Hindlimb muscle (tissue), 1 donor: ENCODE data around the gene LURAP1L. TPM values are rescaled to one million over a fixed set of nuclear protein-coding genes. Genes with fewer than 3 reads are reported as not detected.

Source experiments
- DNase-seq: peaks from one replicate; pipeline ENCODE4 v3.0.0-alpha.2; 2013
- polyA plus RNA-seq: library from polyadenylated mRNA; unstranded; fragments of 120-200 nt; gene quantifications from one replicate; pipeline ENCODE4 v1.2.1, GENCODE V29; 2013; ENCODE audit not compliant: insufficient read length

Gene LURAP1L
- polyA plus RNA-seq, 1 donor: 13.2 TPM

DNA sequence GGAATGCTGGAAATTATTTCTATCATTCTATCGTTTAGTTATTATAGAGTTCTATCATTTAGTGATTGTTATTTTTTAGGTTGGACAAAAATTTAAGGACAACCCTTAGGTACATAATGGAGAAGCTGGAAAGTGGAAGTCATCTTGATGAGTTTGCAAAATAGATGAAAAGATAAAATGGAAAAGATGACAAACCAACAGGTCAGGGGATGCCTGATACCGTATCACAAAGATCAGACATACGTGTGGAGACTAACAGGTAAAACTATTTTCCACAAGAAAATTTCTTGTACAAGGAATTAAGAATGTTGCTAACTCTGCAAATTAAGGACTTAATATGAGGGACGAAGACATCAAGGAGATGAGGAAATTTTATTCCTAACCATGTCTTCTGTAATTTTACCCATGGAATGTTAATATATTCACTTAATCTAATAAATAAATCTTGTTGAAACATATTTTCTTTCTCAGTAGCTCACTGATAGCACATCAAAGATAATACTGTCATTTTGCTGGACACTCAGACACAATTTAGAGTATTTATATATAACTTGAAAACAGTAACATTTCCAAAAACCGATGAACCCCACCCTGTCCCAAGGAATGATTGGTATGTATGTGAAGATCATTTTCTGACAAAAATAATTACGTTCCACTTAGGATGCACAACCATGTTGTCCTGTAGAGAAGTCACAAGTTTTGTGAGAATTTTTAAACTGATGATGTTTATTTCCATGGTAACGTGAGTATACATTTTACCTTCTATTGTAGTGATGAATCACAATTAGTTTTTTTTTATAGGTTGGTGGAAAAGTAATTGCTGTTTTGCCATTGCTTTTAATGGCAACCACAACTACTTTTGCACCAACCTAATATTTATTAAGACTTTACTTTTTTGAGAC is 2.6 kb downstream of the LURAP1L start:
- no peak for DNase-seq

DNA sequence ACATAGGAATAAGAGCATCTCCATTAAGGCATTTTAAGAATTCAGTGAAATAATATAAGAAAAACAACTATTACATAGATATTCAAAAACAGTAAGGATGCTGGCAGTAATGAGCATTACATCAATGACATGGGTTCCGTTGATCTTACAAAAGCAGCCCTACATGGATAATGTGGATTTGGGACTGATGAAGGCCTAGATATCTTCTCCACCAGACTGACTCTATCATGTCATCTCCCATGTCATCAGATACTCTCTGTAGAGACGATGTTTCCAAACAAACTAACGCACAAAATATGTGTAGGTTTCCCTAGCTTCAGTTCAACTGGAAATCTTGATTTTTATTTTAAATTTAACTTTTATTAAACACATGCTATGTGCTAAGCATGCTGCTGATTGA is 3.6 kb downstream of the LURAP1L start:
- DNase-seq: no peak

- no peak for DNase-seq
Measured at GRCh38 chr9:12781226-12781733, 6.5 kb downstream of the LURAP1L start.

GRCh38 chr9:12783767-12784460 is 9.1 kb downstream of the LURAP1L start:
- no peak for DNase-seq

DNA sequence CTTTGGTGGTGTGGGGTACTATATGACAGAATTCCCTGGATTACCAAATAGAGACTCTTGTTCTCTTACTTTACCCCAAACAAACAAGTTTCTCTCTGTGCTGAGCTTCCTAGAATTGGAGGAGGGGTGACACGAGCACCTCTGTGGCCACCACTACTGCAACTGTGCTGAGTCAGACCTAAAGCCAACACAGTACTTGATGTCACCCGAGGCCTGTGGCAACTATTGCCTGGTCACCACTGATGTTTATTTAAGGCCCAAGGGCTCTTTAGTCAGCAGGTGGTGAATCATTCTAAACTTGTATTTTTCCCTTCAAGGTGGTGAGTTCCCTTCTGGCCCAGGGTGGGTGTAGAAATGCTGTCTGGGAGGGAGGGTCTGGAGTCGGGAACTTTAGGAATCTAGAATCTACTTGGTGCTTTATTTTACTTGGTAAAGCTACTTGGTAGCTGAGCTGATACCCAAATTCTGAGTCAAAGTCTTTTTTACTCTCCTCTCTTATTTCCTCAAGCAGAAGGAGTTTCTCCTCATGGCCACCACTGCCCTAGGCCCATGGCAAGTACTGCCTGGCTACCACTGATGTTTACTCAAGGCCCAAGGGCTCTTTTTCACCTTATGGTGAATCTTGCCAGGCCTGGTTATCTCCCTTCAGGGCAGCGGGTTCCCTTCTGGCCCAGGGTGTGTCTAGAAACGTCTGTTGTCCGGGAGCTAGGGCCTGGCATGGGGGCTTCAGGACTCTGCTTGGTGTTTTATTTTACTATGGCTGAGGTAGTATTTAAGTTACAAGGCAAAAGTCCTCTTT is 9.8 kb downstream of the LURAP1L start:
- no peak for DNase-seq

DNA sequence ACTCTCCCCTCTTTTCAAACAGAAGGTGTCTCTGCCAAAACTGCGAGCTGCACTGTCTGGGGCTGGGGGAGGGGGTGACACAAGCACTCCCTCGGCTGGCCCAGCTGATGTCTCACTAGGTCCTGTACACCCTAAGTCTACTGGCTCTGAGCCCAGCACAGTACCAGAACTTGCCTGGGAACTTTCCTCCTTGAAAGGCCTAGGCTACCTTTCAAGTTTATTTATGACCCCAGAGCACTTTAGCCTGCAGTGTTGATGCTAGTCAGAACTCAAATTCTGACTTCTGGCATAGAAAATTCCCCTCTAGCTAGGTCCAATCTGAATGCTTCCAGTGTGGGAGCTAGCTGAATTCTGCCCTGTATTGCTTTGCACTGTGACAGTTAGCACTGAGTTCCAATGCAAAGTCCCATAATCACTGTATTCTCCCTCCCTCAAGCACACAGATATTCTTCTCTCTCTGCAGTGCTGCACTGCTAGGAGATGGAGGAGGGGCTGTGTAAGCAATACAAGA is 10.5 kb downstream of the LURAP1L start:
- DNase-seq: no peak

DNA sequence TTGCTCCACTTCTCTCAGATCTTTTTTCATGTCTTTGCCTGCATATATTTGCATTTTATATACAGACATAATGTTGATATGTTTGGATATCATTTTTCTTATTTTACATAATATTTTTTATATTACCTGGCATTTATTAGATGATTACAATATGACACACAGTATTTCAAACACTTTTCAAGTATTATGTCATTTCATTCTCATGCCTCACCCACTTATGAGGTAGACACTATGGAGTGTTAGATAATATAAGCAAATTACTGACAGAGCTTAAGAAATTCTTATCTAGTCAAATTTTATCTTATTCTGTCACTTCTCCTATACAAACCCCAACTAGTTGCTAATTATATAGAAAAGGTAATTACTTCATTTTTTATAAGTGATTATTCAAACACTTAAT is 11.1 kb downstream of the LURAP1L start:
- DNase-seq: no peak

GRCh38 chr9:12790001-12790400 is 15.2 kb downstream of the LURAP1L start:
- DNase-seq: no peak

- DNase-seq: no peak
Measured at GRCh38 chr9:12790883-12791282, 16.1 kb downstream of the LURAP1L start.

GRCh38 chr9:12794101-12794799 is 19.4 kb downstream of the LURAP1L start:
- no peak for DNase-seq

DNA sequence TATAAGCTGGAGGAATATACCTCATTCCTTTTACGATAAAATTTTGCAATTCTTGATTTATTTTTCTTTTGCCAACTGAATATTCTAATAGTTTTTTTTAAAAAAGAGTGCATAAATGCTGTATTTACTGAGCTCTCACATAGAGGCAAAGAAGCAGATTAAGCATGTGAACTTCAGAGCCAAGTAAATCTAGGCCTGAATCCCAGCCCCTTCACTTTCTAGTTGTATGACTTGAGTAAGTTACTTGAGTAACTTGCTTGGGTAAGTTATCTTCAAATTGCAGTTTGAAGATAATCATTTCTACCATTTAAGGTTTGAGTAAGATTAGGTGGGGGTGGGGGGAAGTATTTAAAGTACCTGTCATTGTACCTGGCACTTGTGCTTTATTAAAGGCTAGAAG is 21.8 kb downstream of the LURAP1L start:
- no peak for DNase-seq

- DNase-seq: no peak
Measured at GRCh38 chr9:12797037-12797436, 22.2 kb downstream of the LURAP1L start.

DNA sequence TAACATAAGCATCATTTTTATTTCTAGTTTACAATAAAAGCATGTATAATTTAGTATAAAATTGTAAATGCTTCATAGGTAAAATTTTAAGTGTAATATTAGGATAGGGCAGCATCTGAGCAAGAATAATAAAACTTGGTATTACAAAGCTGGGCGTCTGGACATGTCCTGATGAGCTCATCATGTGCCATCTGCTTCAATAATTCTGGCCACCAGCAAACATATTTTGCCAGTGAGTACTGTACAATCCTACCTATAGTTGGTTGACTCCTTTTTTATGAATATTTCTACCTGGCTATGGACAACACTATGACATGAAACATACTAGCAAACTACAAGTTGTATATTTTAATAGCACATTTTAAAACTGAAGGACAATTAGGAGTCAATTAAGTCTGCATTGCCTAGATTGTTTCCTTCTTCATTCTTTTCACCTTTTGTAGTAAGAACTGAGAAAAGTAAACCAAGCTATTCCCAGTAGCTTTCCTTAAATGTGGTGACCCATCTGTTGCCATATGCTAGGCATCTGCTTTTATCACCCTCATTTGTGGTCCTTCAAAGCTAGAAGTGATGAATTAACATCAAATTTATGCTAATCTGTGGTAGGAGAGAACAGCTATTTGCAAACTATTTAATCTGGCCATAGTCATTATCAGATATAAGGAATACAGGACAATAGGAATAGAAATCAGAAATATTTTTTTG is 23.4 kb downstream of the LURAP1L start:
- DNase-seq: no peak

GRCh38 chr9:12801187-12801586 is 26.4 kb downstream of the LURAP1L start:
- no peak for DNase-seq

DNA sequence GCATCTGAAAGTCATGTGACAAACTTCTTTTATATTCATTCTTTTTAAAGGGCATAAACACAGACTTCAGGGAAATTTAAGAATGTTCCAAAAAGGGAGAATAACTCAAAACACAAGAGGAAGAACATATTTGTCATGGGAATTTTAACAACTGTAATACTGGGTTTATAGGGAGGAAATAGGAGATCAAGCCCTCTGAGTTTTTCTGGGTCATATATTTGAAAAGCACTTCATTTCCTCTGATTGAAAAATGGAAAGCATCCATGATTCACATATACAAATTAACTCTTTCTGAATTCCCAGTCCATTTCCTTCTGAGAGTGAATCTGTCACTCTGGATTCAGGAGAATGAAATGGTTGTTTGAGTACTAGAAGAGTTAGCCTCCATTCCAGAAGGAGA is 26.8 kb downstream of the LURAP1L start:
- DNase-seq: no peak

GRCh38 chr9:12802093-12802492 is 27.3 kb downstream of the LURAP1L start:
- no peak for DNase-seq

GRCh38 chr9:12808569-12808968 is 33.7 kb downstream of the LURAP1L start:
- no peak for DNase-seq

DNA sequence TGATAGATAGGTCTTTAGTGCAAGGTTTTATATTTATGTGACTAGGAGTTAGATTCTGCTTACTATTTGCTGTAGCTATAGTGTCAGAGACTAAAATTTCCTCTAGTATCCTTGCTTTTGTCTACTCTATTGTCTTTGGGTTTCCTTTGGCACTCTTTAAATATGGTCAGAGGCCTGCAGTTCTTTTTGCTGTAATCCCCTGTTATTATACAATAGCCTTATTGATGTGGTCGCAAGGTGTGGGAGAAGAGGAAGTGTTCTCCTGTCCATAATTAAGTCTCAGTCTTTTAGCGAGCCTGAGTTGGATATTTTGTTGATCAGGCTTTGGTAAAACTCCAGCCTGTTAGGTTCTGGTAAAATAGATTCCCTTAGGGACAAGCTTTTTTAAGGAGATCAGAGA is 34.9 kb downstream of the LURAP1L start:
- no peak for DNase-seq

DNA sequence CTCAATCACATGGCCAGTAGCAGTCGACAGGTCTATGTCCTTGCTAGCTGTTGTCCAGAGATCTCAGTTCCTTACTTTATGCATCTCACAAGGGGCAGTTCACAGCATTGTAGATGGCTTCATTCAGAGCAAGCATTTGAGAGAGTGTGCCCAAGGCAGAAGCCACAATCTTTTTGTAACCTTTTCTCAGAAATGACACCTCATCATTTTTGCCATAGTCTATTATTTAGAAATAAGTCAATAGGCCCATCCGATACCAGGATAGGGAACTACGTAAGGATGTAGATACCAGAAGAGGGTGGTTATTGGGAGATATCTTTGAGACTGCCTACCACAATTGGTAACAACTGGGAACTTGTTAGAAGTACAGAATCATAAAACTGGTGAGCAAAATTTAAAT is 37.1 kb downstream of the LURAP1L start:
- no peak for DNase-seq

GRCh38 chr9:12812710-12813109 is 37.9 kb downstream of the LURAP1L start:
- DNase-seq: no peak

DNA sequence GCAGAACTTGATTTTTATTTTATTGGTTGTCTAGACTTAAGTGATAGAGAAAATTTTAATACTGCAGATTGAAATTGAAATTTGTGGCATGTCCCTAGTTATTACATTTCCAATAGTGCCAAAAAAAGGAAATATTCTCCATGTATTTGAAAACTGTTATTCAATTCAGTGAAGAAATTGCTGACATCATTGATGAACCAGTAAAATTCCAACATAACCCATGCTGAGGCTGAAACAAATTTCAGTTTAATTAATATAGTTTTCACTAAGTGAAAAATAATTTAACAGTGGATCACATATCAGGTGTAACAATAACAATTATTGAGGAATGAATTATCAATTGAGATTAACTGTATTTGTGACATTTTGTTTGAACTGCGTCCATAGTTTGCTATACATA is 38.7 kb downstream of the LURAP1L start:
- DNase-seq: no peak
